Sigmoid colon (tissue), 7 donors: ENCODE data around the gene ADORA1. TPM values are rescaled to one million over a fixed set of nuclear protein-coding genes. Genes with fewer than 3 reads are reported as not detected.

ENCODE experiments used
- DNase-seq: peaks from one replicate; pipeline ENCODE4 v3.0.0-alpha.2; 2019
- H3K27ac ChIP-seq, 4 donors: fragments of 200-600 bp; sonication (generic); one replicate each; pipeline ENCODE4 v1.5.1; 2016 to 2019; ENCODE audit warnings: mild to moderate bottlenecking in 1 of 4
- H3K27me3 ChIP-seq, 3 donors: fragments of 200-600 bp; sonication (generic); one replicate each; pipeline ENCODE4 v1.5.1; 2019; ENCODE audit warnings: mild to moderate bottlenecking in 1 of 3
- H3K36me3 ChIP-seq, 4 donors: fragments of 200-600 bp; sonication (generic); one replicate each; pipeline ENCODE4 v1.5.1; 2016 to 2019
- H3K4me1 ChIP-seq, 4 donors: fragments of 200-600 bp; sonication (generic); one replicate each; pipeline ENCODE4 v1.5.1; 2017 to 2019
- H3K4me3 ChIP-seq, 4 donors: fragments of 200-600 bp; sonication (generic); one replicate each; pipeline ENCODE4 v1.5.1; 2017 to 2019; ENCODE audit warnings: mild to moderate bottlenecking in 2 of 4, moderate library complexity in 1 of 4
- H3K9me3 ChIP-seq, 4 donors: fragments of 200-600 bp in 3 of 4; sonication (generic) in 3 of 4; one replicate each; pipeline versions ENCODE4 v1.5.1 to v1.6.1; 2013 to 2019
- EP300 ChIP-seq, 4 donors: sonication (generic); formaldehyde crosslinking; IDR thresholded peaks; one replicate each; pipeline ENCODE4 v1.6.1; 2017; ENCODE audit warnings: antibody characterized with exemption in 4 of 4
- POLR2A ChIP-seq, 2 donors: fragments of 450-650 bp; IDR thresholded peaks; one replicate each; pipeline ENCODE4 v1.6.1; 2016; ENCODE audit warnings: antibody characterized with exemption in 2 of 2, mild to moderate bottlenecking in 2 of 2, moderate library complexity in 2 of 2
- POLR2AphosphoS5 ChIP-seq, 4 donors: sonication (generic); formaldehyde crosslinking; IDR thresholded peaks; one replicate each; pipeline ENCODE4 v1.6.1; 2017; ENCODE audit warnings: antibody characterized with exemption in 4 of 4
- WGBS, 2 donors: extraction: QIAGEN DNeasy Blood & Tissue Kit; methylation state at CpG; one replicate each; pipeline ENCODE4 v1.1.7; 2013; 5-methylcytosine and 5-hydroxymethylcytosine counted together
- intact Hi-C: fragments of 100-400 bp; cut with DNase I; formaldehyde crosslinking; loops from one replicate; pipeline ENCODE4 v1.15.1; 2023
- polyA plus RNA-seq, 3 donors: library from polyadenylated mRNA; stranded (reverse); fragments of 200-250 nt; gene quantifications; one replicate each; pipeline ENCODE4 v1.2.3, GENCODE V29; 2013
- total RNA-seq, 4 donors: library from RNA; depleted of rRNA; stranded (reverse); fragments of >200 nt; gene quantifications; one replicate each; pipeline ENCODE4 v1.1.0, GENCODE V29; 2016
- TF ChIP-seq, protein P1 (sequence below), 4 experiments: fragments of 450-650 bp in 3 of 4; fragments of 200-600 bp in 1 of 4; IDR thresholded peaks; one replicate each; pipeline ENCODE4 v1.5.1; 2016 to 2019; ENCODE audit warnings: antibody characterized with exemption in 4 of 4, mild to moderate bottlenecking in 3 of 4, moderate library complexity in 2 of 4
- donor health status: healthy with polysubstance abuse.
- donor health status: Bipolar disorder and iron deficiency.
- donor health status: healthy.

Gene ADORA1
- total and polyA plus RNA-seq, 7 donors = 0.33 to 1.3 (median 1.0) TPM; not detected in 3

DNA sequence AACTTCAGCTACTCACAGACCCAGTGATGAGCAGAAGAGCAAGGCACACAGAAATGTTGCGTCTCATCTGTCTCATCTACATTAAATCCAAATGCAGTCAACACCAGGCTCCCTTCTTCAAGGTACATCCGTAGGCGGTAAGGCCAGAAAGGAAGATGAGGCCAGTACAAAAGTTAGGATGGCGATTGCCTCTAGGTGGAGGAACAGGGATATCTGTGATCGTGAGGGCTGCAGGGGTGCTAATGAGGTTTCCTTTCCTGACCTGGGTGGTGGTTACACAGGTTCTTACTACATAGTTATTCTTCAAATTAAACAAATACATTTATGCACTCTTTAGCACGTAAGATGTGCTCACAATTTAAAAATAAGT is 49.5 kb downstream of the ADORA1 start:
- no peak for TF ChIP-seq POLR2A (IDR thresholded peaks at IDR 0.05)
- TF ChIP-seq EP300 (IDR thresholded peaks at IDR 0.05) = no peak
- TF ChIP-seq POLR2AphosphoS5 (IDR thresholded peaks at IDR 0.05) = no peak
- TF ChIP-seq, protein P1, sequence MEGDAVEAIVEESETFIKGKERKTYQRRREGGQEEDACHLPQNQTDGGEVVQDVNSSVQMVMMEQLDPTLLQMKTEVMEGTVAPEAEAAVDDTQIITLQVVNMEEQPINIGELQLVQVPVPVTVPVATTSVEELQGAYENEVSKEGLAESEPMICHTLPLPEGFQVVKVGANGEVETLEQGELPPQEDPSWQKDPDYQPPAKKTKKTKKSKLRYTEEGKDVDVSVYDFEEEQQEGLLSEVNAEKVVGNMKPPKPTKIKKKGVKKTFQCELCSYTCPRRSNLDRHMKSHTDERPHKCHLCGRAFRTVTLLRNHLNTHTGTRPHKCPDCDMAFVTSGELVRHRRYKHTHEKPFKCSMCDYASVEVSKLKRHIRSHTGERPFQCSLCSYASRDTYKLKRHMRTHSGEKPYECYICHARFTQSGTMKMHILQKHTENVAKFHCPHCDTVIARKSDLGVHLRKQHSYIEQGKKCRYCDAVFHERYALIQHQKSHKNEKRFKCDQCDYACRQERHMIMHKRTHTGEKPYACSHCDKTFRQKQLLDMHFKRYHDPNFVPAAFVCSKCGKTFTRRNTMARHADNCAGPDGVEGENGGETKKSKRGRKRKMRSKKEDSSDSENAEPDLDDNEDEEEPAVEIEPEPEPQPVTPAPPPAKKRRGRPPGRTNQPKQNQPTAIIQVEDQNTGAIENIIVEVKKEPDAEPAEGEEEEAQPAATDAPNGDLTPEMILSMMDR (IDR thresholded peaks at IDR 0.05) = no peak
- Histone ChIP-seq H3K27ac (no peak overlapping the region), H3K9me3 (no peaks in the 10 kb centered on the region), H3K4me1 (no peaks in the 10 kb centered on the region), H3K27me3 (peaks cover 0 to 3% (median 0%) of the 10 kb centered on the region in 3 donors), H3K36me3 (no peaks in the 10 kb centered on the region), H3K4me3 (no peak overlapping the region)
- intact Hi-C loops = no loop called here
- no peak for DNase-seq
- WGBS, 2 donors = 87 to 89% methylated on average over 6 of the region's 6 CpGs

GRCh38 chr1:203177470-203178039 is 50.0 kb downstream of the ADORA1 start:
- Histone ChIP-seq H3K9me3 (no peaks in the 10 kb centered on the region), H3K4me1 (no peaks in the 10 kb centered on the region), H3K4me3 (no peak overlapping the region), H3K27me3 (peaks cover 0 to 3% (median 0%) of the 10 kb centered on the region in 3 donors), H3K36me3 (no peaks in the 10 kb centered on the region), H3K27ac (no peak overlapping the region)
- intact Hi-C loops = no loop called here
- TF ChIP-seq POLR2A (IDR thresholded peaks at IDR 0.05) = no peak
- TF ChIP-seq, protein P1 (IDR thresholded peaks at IDR 0.05) = no peak
- TF ChIP-seq POLR2AphosphoS5 (IDR thresholded peaks at IDR 0.05) = no peak
- no peak for TF ChIP-seq EP300 (IDR thresholded peaks at IDR 0.05)
- no peak for DNase-seq
- 44 to 64% methylated on average over 9 of the region's 9 CpGs for WGBS, 2 donors

- Histone ChIP-seq H3K27me3 (peaks cover 0 to 3% (median 0%) of the 10 kb centered on the region in 3 donors), H3K4me3 (no peak overlapping the region), H3K4me1 (no peaks in the 10 kb centered on the region), H3K9me3 (no peaks in the 10 kb centered on the region), H3K27ac (no peak overlapping the region), H3K36me3 (no peaks in the 10 kb centered on the region)
- intact Hi-C loops = no loop called here
- no peak for TF ChIP-seq POLR2AphosphoS5 (IDR thresholded peaks at IDR 0.05)
- no peak for TF ChIP-seq POLR2A (IDR thresholded peaks at IDR 0.05)
- TF ChIP-seq EP300 (IDR thresholded peaks at IDR 0.05) = no peak
- TF ChIP-seq, protein P1 (IDR thresholded peaks at IDR 0.05) = no peak
- DNase-seq = no peak
- 42 to 72% methylated on average over 5 of the region's 5 CpGs for WGBS, 2 donors
These were observed 50.6 kb downstream of the ADORA1 start for GRCh38 chr1:203178083-203178482.

- DNase-seq = no peak
- Histone ChIP-seq H3K27ac (no peak overlapping the region), H3K9me3 (no peaks in the 10 kb centered on the region), H3K4me3 (no peak overlapping the region), H3K27me3 (peaks cover 0 to 3% (median 0%) of the 10 kb centered on the region in 3 donors), H3K4me1 (no peaks in the 10 kb centered on the region), H3K36me3 (no peaks in the 10 kb centered on the region)
- TF ChIP-seq, protein P1 (IDR thresholded peaks at IDR 0.05) = no peak
- TF ChIP-seq EP300 (IDR thresholded peaks at IDR 0.05) (no peak), POLR2AphosphoS5 (IDR thresholded peaks at IDR 0.05) (no peak), POLR2A (IDR thresholded peaks at IDR 0.05) (no peak)
- intact Hi-C loops = no loop called here
- 91% methylated on average over 14 of the region's 14 CpGs for WGBS, 2 donors
These were observed 51.5 kb downstream of the ADORA1 start for GRCh38 chr1:203178821-203179666.
